Activated naive CD4-positive, alpha-beta T cell treated with anti-CD3 and anti-CD28 coated beads for 36 hours (primary cell): ENCODE data around the gene KRTAP9-4. TPM values are rescaled to one million over a fixed set of nuclear protein-coding genes. Genes with fewer than 3 reads are reported as not detected.
"Not testable (repeated sequence)": the region's sequence is repeated elsewhere in the genome, so short reads cannot be mapped to it uniquely, and the experiment has no call there.

Source experiments
- CTCF ChIA-PET: fragments of 350-600 bp; sonication (Branson Sonifier 250); formaldehyde crosslinking; loops from one replicate; lab custom pipeline; 2021; ENCODE audit warnings: antibody characterized with exemption; lab: Charles Lee
- DNase-seq: peaks from one replicate; pipeline ENCODE4 v3.0.0-alpha.2; 2020
- H3K27ac Mint-ChIP-seq: one replicate; pipeline ENCODE4 v1.8.0; 2021; ENCODE audit warnings: mild to moderate bottlenecking, mixed read lengths
- H3K27me3 Mint-ChIP-seq: one replicate; pipeline ENCODE4 v1.8.0; 2021; ENCODE audit warnings: low read depth, mixed read lengths
- H3K36me3 Mint-ChIP-seq: one replicate; pipeline ENCODE4 v1.8.0; 2021; ENCODE audit warnings: low read depth, mixed read lengths
- H3K4me1 Mint-ChIP-seq: one replicate; pipeline ENCODE4 v1.8.0; 2021; ENCODE audit warnings: low read depth, mixed read lengths
- H3K4me3 Mint-ChIP-seq: one replicate; pipeline ENCODE4 v1.8.0; 2021; ENCODE audit warnings: mild to moderate bottlenecking, moderate library complexity, mixed read lengths
- H3K9me3 Mint-ChIP-seq: one replicate; pipeline ENCODE4 v1.8.0; 2021; ENCODE audit warnings: mixed read lengths
- intact Hi-C: fragments of 100-400 bp; cut with micrococcal nuclease; formaldehyde crosslinking; loops from one replicate; pipeline ENCODE4 v1.15.1; 2023
- total RNA-seq, 2 experiments: library from RNA; stranded (reverse); gene quantifications; one replicate each; pipeline ENCODE4 v1.2.3, GENCODE V29; 2021

The KRTAP9-4 gene
- total RNA-seq, 2 experiments from 2014 or later: not detected

DNA sequence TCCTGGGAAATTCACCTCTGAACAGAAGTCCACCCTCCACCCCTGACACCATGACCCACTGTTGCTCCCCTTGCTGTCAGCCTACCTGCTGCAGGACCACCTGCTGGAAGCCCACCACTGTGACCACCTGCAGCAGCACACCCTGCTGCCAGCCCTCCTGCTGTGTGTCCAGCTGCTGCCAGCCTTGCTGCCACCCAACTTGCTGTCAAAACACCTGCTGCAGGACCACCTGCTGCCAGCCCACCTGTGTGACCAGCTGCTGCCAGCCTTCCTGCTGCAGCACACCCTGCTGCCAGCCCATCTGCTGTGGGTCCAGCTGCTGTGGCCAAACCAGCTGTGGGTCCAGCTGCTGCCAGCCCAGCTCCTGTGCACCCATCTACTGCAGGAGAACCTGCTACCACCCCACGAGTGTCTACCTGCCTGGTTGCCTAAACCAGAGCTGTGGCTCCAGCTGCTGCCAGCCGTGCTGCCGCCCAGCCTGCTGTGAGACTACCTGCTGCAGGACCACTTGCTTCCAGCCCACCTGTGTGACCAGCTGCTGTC, 26.2 kb downstream of the KRTAP9-4 start, which contains the start of gene KRTAP9-7:
TSS of gene KRTAP9-7 (plus strand) at position 51 of the 543 bp plus-strand sequence. CDS start at position 51, 0 bp downstream.
- not testable (repeated sequence) for H3K36me3 Mint-ChIP-seq, H3K9me3 Mint-ChIP-seq, H3K4me3 Mint-ChIP-seq, H3K4me1 Mint-ChIP-seq, H3K27ac Mint-ChIP-seq, DNase-seq, H3K27me3 Mint-ChIP-seq
- intact Hi-C loops: loop anchor here (1.0 kb wide), 1 partner anchor 11 kb away; no protein-coding TSS in a partner anchor
- CTCF ChIA-PET: interaction anchor here (0.6 kb wide), 1 partner anchor 358 kb away, joined by 3 read pairs; no protein-coding TSS in a partner anchor

DNA sequence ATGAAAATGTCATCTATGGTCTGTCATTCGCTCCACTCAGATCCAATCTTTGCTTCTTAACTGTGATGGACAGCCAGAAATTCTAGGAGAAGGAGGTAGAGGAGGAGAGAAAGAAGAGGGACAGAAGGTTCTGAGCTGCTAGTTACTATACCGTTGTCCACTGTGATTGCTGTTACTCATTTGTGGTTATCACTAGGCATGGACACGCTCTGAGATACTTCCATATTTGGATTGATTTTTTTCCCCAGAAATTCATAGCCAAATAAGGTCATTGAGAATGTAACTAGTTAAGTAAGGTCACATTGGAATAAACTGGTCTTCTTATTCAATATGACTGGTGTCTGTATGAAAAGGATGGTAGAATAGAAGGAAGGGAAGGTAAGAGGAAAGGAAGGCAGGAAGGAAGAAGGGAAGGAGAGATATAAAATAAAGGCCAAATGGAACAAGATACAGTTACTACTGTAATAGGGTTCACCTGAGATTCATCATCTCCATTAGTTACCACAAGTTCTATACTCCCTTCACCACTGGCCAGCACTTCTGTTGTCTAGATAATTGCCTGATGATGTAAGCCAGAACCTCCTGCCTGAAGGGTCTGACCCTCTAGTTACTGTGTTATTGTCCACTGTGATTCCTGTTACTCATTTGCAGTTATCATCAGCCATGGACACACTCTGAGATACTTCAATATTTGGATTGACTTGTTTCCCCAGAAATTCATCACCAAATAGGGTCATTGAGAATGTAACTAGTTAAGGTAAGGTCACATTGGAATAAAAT, 28.9 kb downstream of the KRTAP9-4 start:
- no peak for DNase-seq
- H3K9me3 Mint-ChIP-seq: no peaks in the 10 kb centered on the region
- H3K27me3 Mint-ChIP-seq: no peaks in the 10 kb centered on the region
- no peaks in the 10 kb centered on the region for H3K36me3 Mint-ChIP-seq
- H3K4me1 Mint-ChIP-seq: peaks cover 3% of the 10 kb centered on the region
- CTCF ChIA-PET: no interaction called here
- H3K4me3 Mint-ChIP-seq: no peak overlapping the region
- no peak overlapping the region for H3K27ac Mint-ChIP-seq
- intact Hi-C loops: no loop called here

- H3K9me3 Mint-ChIP-seq: no peaks in the 10 kb centered on the region
- H3K36me3 Mint-ChIP-seq: no peaks in the 10 kb centered on the region
- intact Hi-C loops: no loop called here
- no peak overlapping the region for H3K27ac Mint-ChIP-seq
- no peak for DNase-seq
- CTCF ChIA-PET: no interaction called here
- peaks cover 17% of the 10 kb centered on the region for H3K4me1 Mint-ChIP-seq
- H3K4me3 Mint-ChIP-seq: no peak overlapping the region
- H3K27me3 Mint-ChIP-seq: no peaks in the 10 kb centered on the region
Observed at GRCh38 chr17:41284043-41284442, 34.6 kb downstream of the KRTAP9-4 start.

- Mint-ChIP-seq H3K36me3 (no peaks in the 10 kb centered on the region), H3K9me3 (no peaks in the 10 kb centered on the region), H3K27ac (no peak overlapping the region), H3K4me1 (peaks cover 17% of the 10 kb centered on the region), H3K27me3 (no peaks in the 10 kb centered on the region), H3K4me3 (no peak overlapping the region)
- DNase-seq: no peak
- CTCF ChIA-PET: no interaction called here
- intact Hi-C loops: no loop called here
Observed at GRCh38 chr17:41284546-41284945, 35.1 kb downstream of the KRTAP9-4 start.

- no peak for DNase-seq
- Mint-ChIP-seq H3K4me3 (no peak overlapping the region), H3K27me3 (no peaks in the 10 kb centered on the region), H3K9me3 (no peaks in the 10 kb centered on the region), H3K36me3 (no peaks in the 10 kb centered on the region), H3K27ac (no peak overlapping the region), H3K4me1 (peaks cover 17% of the 10 kb centered on the region)
- CTCF ChIA-PET: no interaction called here
- intact Hi-C loops: no loop called here
Observed at GRCh38 chr17:41287050-41287449, 37.6 kb downstream of the KRTAP9-4 start.

- Mint-ChIP-seq H3K27me3 (no peaks in the 10 kb centered on the region), H3K4me1 (no peaks in the 10 kb centered on the region), H3K36me3 (no peaks in the 10 kb centered on the region), H3K4me3 (no peak overlapping the region), H3K27ac (no peak overlapping the region), H3K9me3 (no peaks in the 10 kb centered on the region)
- CTCF ChIA-PET: no interaction called here
- intact Hi-C loops: no loop called here
- DNase-seq: no peak
Observed at GRCh38 chr17:41294016-41294415, 44.5 kb downstream of the KRTAP9-4 start.

GRCh38 chr17:41296846-41297245, 47.4 kb downstream of the KRTAP9-4 start:
- peaks cover 7% of the 10 kb centered on the region for H3K4me1 Mint-ChIP-seq
- H3K4me3 Mint-ChIP-seq: no peak overlapping the region
- intact Hi-C loops: no loop called here
- H3K36me3 Mint-ChIP-seq: no peaks in the 10 kb centered on the region
- H3K27me3 Mint-ChIP-seq: no peaks in the 10 kb centered on the region
- CTCF ChIA-PET: no interaction called here
- no peak for DNase-seq
- H3K9me3 Mint-ChIP-seq: peaks cover 7% of the 10 kb centered on the region
- H3K27ac Mint-ChIP-seq: no peak overlapping the region

DNA sequence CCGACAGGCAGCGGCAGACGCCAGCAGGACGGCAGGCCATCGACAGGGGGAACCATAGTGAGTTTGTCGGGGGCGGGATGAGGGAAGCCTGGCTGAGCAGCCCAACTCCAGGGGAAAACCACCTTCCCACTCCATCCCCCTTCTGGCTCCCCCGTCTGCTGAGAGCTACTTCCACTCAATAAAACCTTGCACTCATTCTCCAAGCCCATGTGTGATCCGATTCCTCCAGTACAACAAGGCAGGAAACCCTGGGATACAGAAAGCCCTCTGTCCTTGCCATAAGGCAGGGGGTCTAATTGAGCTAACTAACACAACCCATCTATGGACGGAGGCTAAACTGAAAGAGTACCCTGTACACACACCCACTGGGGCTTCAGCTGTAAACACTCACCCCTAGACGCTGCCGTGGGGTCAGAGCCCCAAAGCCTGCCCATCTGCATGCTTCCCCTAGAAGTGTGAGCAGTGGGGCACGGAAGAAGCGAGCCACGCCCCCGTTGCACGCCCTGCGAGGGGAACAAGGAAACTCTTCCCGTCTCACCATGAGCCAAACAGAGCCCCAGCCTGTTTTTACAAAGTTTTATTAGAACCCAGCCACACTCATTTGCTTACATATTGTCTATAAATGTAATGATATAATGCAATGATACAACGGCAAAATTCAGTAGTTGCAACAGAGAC, 49.1 kb downstream of the KRTAP9-4 start:
- Mint-ChIP-seq H3K9me3 (peaks cover 7% of the 10 kb centered on the region), H3K4me3 (no peak overlapping the region), H3K27ac (no peak overlapping the region), H3K36me3 (no peaks in the 10 kb centered on the region), H3K27me3 (no peaks in the 10 kb centered on the region), H3K4me1 (peaks cover 10% of the 10 kb centered on the region)
- intact Hi-C loops: no loop called here
- CTCF ChIA-PET: no interaction called here
- DNase-seq: no peak

Other genes with a start within 250 kb of the KRTAP9-4 start
- gene KRTAP3-2, start 249.8 kb upstream of the KRTAP9-4 start, total RNA-seq: not detected
- gene KRTAP3-1, start 240.6 kb upstream of the KRTAP9-4 start, total RNA-seq: not detected
- gene KRTAP1-5, start 222.5 kb upstream of the KRTAP9-4 start, total RNA-seq: not detected
- not detected for gene KRTAP1-4, start 219.5 kb upstream of the KRTAP9-4 start, total RNA-seq
- not detected for gene KRTAP1-3, start 214.8 kb upstream of the KRTAP9-4 start, total RNA-seq
- not detected for gene KRTAP1-1, start 208.2 kb upstream of the KRTAP9-4 start, total RNA-seq
- gene KRTAP2-1, start 202.4 kb upstream of the KRTAP9-4 start, total RNA-seq: not detected
- not detected for gene KRTAP2-2, start 194.5 kb upstream of the KRTAP9-4 start, total RNA-seq
- gene KRTAP2-3, start 189.6 kb upstream of the KRTAP9-4 start, total RNA-seq: not detected
- gene KRTAP2-4, start 183.8 kb upstream of the KRTAP9-4 start, total RNA-seq: not detected
- gene KRTAP4-7, start 165.5 kb upstream of the KRTAP9-4 start, total RNA-seq: not detected
- not detected for gene KRTAP4-8, start 151.5 kb upstream of the KRTAP9-4 start, total RNA-seq
- gene KRTAP4-16, start 147.5 kb upstream of the KRTAP9-4 start, total RNA-seq: not detected
- not detected for gene KRTAP4-9, start 144.3 kb upstream of the KRTAP9-4 start, total RNA-seq
- gene KRTAP4-11, start 131.3 kb upstream of the KRTAP9-4 start, total RNA-seq: not detected
- gene KRTAP4-12, start 125.5 kb upstream of the KRTAP9-4 start, total RNA-seq: not detected
- not detected for gene KRTAP4-6, start 109.1 kb upstream of the KRTAP9-4 start, total RNA-seq
- not detected for gene KRTAP4-5, start 99.9 kb upstream of the KRTAP9-4 start, total RNA-seq
- gene KRTAP4-4, start 88.9 kb upstream of the KRTAP9-4 start, total RNA-seq: not detected
- not detected for gene KRTAP4-3, start 81.5 kb upstream of the KRTAP9-4 start, total RNA-seq
- gene KRTAP4-2, start 71.5 kb upstream of the KRTAP9-4 start, total RNA-seq: not detected
- gene KRTAP4-1, start 64.8 kb upstream of the KRTAP9-4 start, total RNA-seq: not detected
- gene KRTAP9-1, start 59.8 kb upstream of the KRTAP9-4 start, total RNA-seq: not detected
- gene KRTAP9-2, start 23.0 kb upstream of the KRTAP9-4 start, total RNA-seq: not detected
- not detected for gene KRTAP9-3, start 17.2 kb upstream of the KRTAP9-4 start, total RNA-seq
- gene KRTAP9-8, start 11.7 kb upstream of the KRTAP9-4 start, total RNA-seq: not detected
- gene KRTAP9-9, start 5.7 kb downstream of the KRTAP9-4 start, total RNA-seq: not detected
- not detected for gene KRTAP9-6, start 15.7 kb downstream of the KRTAP9-4 start, total RNA-seq
- gene KRTAP9-7, start 26.0 kb downstream of the KRTAP9-4 start, total RNA-seq: not detected
- not detected for gene KRTAP29-1, start 53.2 kb downstream of the KRTAP9-4 start, total RNA-seq
- under 1 TPM in 1 of 2 experiments, not detected in 1; 0.15 TPM for gene KRTAP16-1, start 59.6 kb downstream of the KRTAP9-4 start, total RNA-seq
- gene KRTAP17-1, start 66.0 kb downstream of the KRTAP9-4 start, total RNA-seq: not detected
- gene KRT33A, start 101.1 kb downstream of the KRTAP9-4 start, total RNA-seq: not detected
- not detected for gene KRT33B, start 120.1 kb downstream of the KRTAP9-4 start, total RNA-seq
- gene KRT34, start 132.6 kb downstream of the KRTAP9-4 start, total RNA-seq: not detected
- not detected for gene KRT31, start 147.9 kb downstream of the KRTAP9-4 start, total RNA-seq
- gene KRT37, start 174.9 kb downstream of the KRTAP9-4 start, total RNA-seq: not detected
- not detected for gene KRT38, start 191.3 kb downstream of the KRTAP9-4 start, total RNA-seq
- not detected for gene KRT32, start 217.7 kb downstream of the KRTAP9-4 start, total RNA-seq
- not detected for gene KRT35, start 231.5 kb downstream of the KRTAP9-4 start, total RNA-seq
- gene KRT36, start 240.2 kb downstream of the KRTAP9-4 start, total RNA-seq: not detected